Activated CD4-positive, alpha-beta T cell treated with anti-CD3 and anti-CD28 coated beads for 36 hours (primary cell): ENCODE data around the gene ACVR1. TPM values are rescaled to one million over a fixed set of nuclear protein-coding genes. Genes with fewer than 3 reads are reported as not detected.

Experiments used
- ATAC-seq: fragments of 200-7000 bp; cut with Tn5 transposase; one replicate; pipeline ENCODE4 v1.10.0; 2021; ENCODE audit warnings: mild to moderate bottlenecking, moderate library complexity
- CTCF ChIA-PET: fragments of 350-600 bp; sonication (Branson Sonifier 250); formaldehyde crosslinking; loops from one replicate; lab custom pipeline; 2021; ENCODE audit warnings: antibody characterized with exemption; lab: Charles Lee
- POLR2A ChIA-PET: fragments of 350-600 bp; sonication (Branson Sonifier 250); formaldehyde crosslinking; loops from one replicate; lab custom pipeline; 2021; ENCODE audit warnings: antibody characterized with exemption, inconsistent platforms; lab: Charles Lee
- DNase-seq: peaks from one replicate; pipeline ENCODE4 v3.0.0-alpha.2; 2020
- H3K27ac Mint-ChIP-seq: one replicate; pipeline ENCODE4 v1.8.0; 2021; ENCODE audit warnings: mixed read lengths
- H3K27me3 Mint-ChIP-seq: one replicate; pipeline ENCODE4 v1.8.0; 2021; ENCODE audit warnings: mixed read lengths
- H3K36me3 Mint-ChIP-seq: one replicate; pipeline ENCODE4 v1.8.0; 2021; ENCODE audit warnings: low read depth, mixed read lengths
- H3K4me1 Mint-ChIP-seq: one replicate; pipeline ENCODE4 v1.8.0; 2021; ENCODE audit warnings: mixed read lengths
- H3K4me3 Mint-ChIP-seq: one replicate; pipeline ENCODE4 v1.8.0; 2021; ENCODE audit warnings: mild to moderate bottlenecking, moderate library complexity, mixed read lengths
- H3K9me3 Mint-ChIP-seq: one replicate; pipeline ENCODE4 v1.8.0; 2021; ENCODE audit warnings: low read depth, mixed read lengths
- intact Hi-C, 2 experiments: fragments of 100-400 bp; cut with DNase I in 1 of 2; cut with micrococcal nuclease in 1 of 2; formaldehyde crosslinking; loops; one replicate each; pipeline versions ENCODE4 v1.14.2 to v1.15.1; 2022 to 2024; cut with DNase I, micrococcal nuclease
- total RNA-seq, 2 experiments: library from RNA; stranded (reverse); gene quantifications; one replicate each; pipeline ENCODE4 v1.2.3, GENCODE V29; 2021

The ACVR1 gene
- total RNA-seq, 2 experiments from 2014 or later: 17.1 to 23.0 TPM

DNA sequence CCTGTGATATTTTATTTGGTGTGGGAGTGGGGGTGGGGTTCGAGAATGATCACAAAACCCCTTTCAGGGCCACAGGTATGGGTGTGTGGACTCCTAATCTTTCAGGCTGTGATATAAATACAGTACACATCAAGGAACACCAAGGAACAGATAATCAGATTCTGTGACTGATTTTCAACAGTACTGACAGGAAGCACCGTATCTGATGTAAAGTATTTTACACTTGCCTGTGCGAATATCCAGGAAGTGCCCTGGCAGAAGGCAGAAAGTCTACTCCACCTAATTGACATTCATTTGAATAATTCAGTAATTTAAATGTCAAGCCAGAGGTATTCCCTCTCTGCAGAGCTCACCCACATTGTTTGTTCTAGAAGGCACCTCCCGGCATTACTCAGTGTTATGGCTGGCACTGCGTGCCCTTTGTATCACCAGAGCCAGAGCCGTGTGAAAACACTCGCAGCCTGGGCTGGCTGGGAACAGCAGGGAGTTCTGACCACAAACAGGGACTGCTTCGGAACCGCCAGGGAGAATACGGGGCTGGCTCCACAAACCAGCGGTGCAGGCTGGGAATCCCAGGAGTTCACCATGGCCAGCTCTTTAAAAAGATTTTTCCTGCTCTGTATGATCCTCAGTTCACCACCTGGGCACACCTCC is 91.8 kb downstream of the ACVR1 start:
- Mint-ChIP-seq H3K4me1 (peaks cover 49% of the 10 kb centered on the region), H3K9me3 (no peaks in the 10 kb centered on the region), H3K4me3 (no peak overlapping the region), H3K27ac (peak overlapping the region; percentile 51), H3K36me3 (peaks cover 13% of the 10 kb centered on the region), H3K27me3 (no peaks in the 10 kb centered on the region)
- peak; percentile 71 for ATAC-seq
- peak; percentile 42 for DNase-seq
- intact Hi-C loops: loop anchor here (2.0 to 5.0 kb wide), 5 partner anchors 73 to 292 kb away; partner anchors contain the start of gene ACVR1 (in 2 of the 2)
- CTCF ChIA-PET: interaction anchor here (1.0 to 1.1 kb wide), 2 partner anchors 76 to 240 kb away, joined by 3 read pairs; no protein-coding TSS in a partner anchor
- POLR2A ChIA-PET: interaction anchor here (0.5 kb wide), 1 partner anchor 349 kb away, joined by 4 read pairs; no protein-coding TSS in a partner anchor

DNA sequence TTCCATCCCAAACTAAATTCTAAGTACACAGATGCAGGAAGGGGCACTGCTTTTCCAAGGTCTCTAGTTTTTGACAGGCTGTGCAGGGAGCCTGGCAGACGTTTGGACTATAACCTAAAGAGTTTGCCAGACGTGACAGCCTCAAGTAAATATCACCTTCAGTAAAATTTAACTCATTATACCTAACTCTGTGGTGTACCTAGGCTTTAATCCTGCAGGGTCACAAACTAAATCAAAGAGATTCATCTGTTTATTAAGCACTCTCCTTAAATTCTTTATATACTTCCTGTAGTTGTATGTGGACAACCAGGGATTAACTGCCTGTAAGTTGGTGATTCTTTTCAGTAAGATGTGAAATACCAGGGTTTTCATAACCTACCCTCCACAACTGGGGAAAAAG is 92.9 kb downstream of the ACVR1 start:
- DNase-seq (no peak), ATAC-seq (no peak)
- ChIA-PET CTCF (interaction anchor here (1.1 to 1.5 kb wide), 4 partner anchors 11 to 226 kb away, joined by 3 to 4 read pairs (median 3); no protein-coding TSS in a partner anchor), POLR2A (no interaction called here)
- H3K27ac Mint-ChIP-seq: no peak overlapping the region
- no peak overlapping the region for H3K4me3 Mint-ChIP-seq
- H3K27me3 Mint-ChIP-seq: no peaks in the 10 kb centered on the region
- intact Hi-C loops: loop anchor here (5.0 kb wide), 4 partner anchors 74 to 291 kb away; partner anchors contain the start of gene ACVR1 (in 1 of the 2)
- H3K36me3 Mint-ChIP-seq: peaks cover 13% of the 10 kb centered on the region
- peaks cover 42% of the 10 kb centered on the region for H3K4me1 Mint-ChIP-seq
- no peaks in the 10 kb centered on the region for H3K9me3 Mint-ChIP-seq

DNA sequence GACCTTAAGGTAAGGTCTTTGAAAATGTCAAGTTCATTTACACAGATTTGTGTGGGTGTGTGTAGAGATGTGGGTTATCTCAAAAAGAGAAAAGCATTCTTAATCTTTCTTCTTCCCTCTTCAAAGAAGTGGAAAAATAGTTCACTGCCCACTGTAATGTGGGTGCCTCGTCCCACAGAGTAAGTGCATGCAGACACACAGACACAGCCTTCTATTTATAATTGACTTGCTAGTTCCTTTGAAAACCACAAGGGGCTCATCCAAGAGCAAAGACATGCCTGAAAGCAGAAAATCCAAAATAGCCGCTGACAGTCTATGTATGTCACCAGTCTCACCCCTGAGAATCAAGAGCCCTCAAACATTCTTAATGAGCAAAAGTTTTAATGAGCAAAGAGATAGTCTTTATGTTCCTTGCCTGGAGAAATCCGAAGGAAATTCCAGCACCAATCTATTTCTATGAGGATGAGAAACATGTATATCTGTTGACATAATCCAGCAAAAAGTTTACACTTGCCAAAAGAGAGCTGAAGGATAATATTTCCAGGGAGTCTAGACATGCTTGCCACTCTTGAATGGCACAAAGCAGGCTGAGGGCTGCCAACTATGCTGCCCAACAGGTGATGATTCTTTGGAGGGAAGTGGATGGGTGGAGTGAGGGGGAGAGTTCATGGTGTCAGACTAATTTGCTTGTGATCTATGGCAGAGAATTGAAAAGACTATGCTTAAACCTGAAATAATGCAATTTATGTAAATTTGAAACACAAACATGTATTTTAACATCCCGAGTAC is 93.9 kb downstream of the ACVR1 start:
- H3K36me3 Mint-ChIP-seq: peaks cover 15% of the 10 kb centered on the region
- H3K27me3 Mint-ChIP-seq: no peaks in the 10 kb centered on the region
- peak overlapping the region; percentile 58 for H3K27ac Mint-ChIP-seq
- H3K4me3 Mint-ChIP-seq: no peak overlapping the region
- H3K4me1 Mint-ChIP-seq: peaks cover 37% of the 10 kb centered on the region
- no peaks in the 10 kb centered on the region for H3K9me3 Mint-ChIP-seq
- peak; percentile 72 for ATAC-seq
- ChIA-PET POLR2A (no interaction called here), CTCF (interaction anchor here (0.6 to 2.3 kb wide), 8 partner anchors 9 to 242 kb away, joined by 3 to 11 read pairs (median 4); no protein-coding TSS in a partner anchor)
- intact Hi-C loops: loop anchor here (5.0 kb wide), 4 partner anchors 75 to 290 kb away; partner anchors contain the start of gene ACVR1 (in 1 of the 2)
- peak; percentile 33 for DNase-seq

DNA sequence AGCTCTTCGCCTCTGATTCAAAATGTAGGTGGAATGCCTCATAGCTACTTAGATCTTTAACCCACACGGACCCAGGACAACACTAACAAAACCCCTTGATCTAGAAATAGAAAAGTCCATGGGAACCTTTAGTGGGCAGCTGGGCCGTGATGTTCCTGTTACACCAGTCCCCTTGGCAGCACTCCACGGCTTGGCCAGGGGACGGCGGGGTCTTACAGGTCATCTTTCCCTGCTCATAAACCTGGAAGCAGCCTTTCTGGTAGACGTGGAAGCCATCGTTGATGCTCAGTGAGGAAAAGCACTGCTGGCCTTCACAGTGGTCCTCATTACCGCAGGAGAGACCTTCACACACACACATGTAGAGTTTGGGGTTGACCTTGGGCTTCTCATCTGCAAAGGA is 95.9 kb downstream of the ACVR1 start:
- CTCF ChIA-PET: interaction anchor here (0.6 to 3.1 kb wide), 11 partner anchors 8 to 478 kb away, joined by 3 to 11 read pairs (median 4); no protein-coding TSS in a partner anchor
- H3K4me1 Mint-ChIP-seq: peaks cover 30% of the 10 kb centered on the region
- DNase-seq (no peak), ATAC-seq (no peak)
- H3K27me3 Mint-ChIP-seq: no peaks in the 10 kb centered on the region
- no peak overlapping the region for H3K27ac Mint-ChIP-seq
- no peaks in the 10 kb centered on the region for H3K9me3 Mint-ChIP-seq
- intact Hi-C loops: loop anchor here (5.0 kb wide), 4 partner anchors 77 to 288 kb away; partner anchors contain the start of gene ACVR1 (in 1 of the 2)
- no peak overlapping the region for H3K4me3 Mint-ChIP-seq
- POLR2A ChIA-PET: no interaction called here
- peaks cover 23% of the 10 kb centered on the region for H3K36me3 Mint-ChIP-seq

DNA sequence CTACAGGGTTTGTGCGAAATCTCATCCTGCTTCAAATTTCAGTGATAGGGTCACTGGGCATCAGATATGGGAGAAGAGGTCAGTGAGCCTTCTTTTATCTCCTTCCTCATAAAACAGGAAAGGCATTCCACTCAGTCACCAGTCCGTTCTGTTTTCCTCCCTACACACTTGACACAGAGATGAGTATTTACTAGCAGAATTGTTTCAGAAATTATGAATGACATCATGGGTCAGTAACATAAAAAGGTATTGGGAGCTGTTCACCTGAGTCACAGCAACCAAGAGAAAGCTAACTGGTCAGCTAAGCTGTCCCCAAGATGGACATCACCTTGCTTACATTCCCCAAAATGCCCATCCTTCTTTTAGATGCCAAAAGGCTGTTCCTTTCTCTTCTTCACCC is 96.3 kb downstream of the ACVR1 start:
- H3K9me3 Mint-ChIP-seq: no peaks in the 10 kb centered on the region
- no peak for ATAC-seq

GRCh38 chr2:157777427-157777826 is 98.7 kb downstream of the ACVR1 start:
- DNase-seq (peak; percentile 68), ATAC-seq (no peak)
- H3K4me1 Mint-ChIP-seq: peaks cover 12% of the 10 kb centered on the region
- CTCF ChIA-PET: interaction anchor here (0.7 to 3.1 kb wide), 5 partner anchors 218 to 475 kb away, joined by 4 to 11 read pairs (median 5); no protein-coding TSS in a partner anchor
- intact Hi-C loops: loop anchor here (1.0 to 2.0 kb wide), 2 partner anchors 233 to 475 kb away; no protein-coding TSS in a partner anchor
- no peak overlapping the region for H3K27ac Mint-ChIP-seq
- no peaks in the 10 kb centered on the region for H3K9me3 Mint-ChIP-seq
- POLR2A ChIA-PET: no interaction called here
- no peak overlapping the region for H3K4me3 Mint-ChIP-seq
- H3K27me3 Mint-ChIP-seq: no peaks in the 10 kb centered on the region
- peaks cover 28% of the 10 kb centered on the region for H3K36me3 Mint-ChIP-seq

More for the DNA sequence above, 96.3 kb downstream of the ACVR1 start:
- DNase-seq: no peak
- intact Hi-C loops: loop anchor here (1.0 to 5.0 kb wide), 5 partner anchors 46 to 287 kb away; partner anchors contain the start of gene ACVR1 (in 1 of the 2)
- Mint-ChIP-seq H3K27ac (no peak overlapping the region), H3K36me3 (peaks cover 23% of the 10 kb centered on the region), H3K27me3 (no peaks in the 10 kb centered on the region), H3K4me1 (peaks cover 29% of the 10 kb centered on the region), H3K4me3 (no peak overlapping the region)
- POLR2A ChIA-PET: no interaction called here
- CTCF ChIA-PET: interaction anchor here (0.8 to 3.1 kb wide), 7 partner anchors 8 to 477 kb away, joined by 3 to 11 read pairs (median 8); no protein-coding TSS in a partner anchor

DNA sequence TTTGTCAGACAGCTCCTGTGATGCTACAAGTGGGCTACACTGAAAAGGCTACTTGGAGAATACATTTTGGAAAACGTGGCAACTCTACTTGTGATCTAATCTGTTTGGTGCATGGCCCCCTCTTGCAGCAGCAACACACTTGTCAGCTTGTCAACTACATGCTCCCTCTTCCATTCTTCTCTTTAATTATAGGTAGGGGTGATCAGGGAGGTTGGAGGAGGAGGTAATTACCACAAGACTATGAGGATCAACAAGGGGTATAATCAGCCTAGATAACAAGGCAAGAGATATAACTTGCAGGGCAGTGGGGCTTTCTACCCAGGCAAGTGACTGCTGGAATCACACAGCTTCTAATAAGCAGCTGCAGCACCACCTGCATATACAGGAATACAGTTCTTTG is 104.9 kb downstream of the ACVR1 start:
- intact Hi-C loops: no loop called here
- no peaks in the 10 kb centered on the region for H3K27me3 Mint-ChIP-seq
- DNase-seq (no peak), ATAC-seq (no peak)
- peaks cover 2% of the 10 kb centered on the region for H3K4me1 Mint-ChIP-seq
- no peak overlapping the region for H3K27ac Mint-ChIP-seq
- H3K36me3 Mint-ChIP-seq: peaks cover 43% of the 10 kb centered on the region
- H3K9me3 Mint-ChIP-seq: no peaks in the 10 kb centered on the region
- CTCF ChIA-PET: interaction anchor here (2.6 kb wide), 1 partner anchor 10 kb away, joined by 11 read pairs; no protein-coding TSS in a partner anchor
- no peak overlapping the region for H3K4me3 Mint-ChIP-seq
- POLR2A ChIA-PET: no interaction called here

- Mint-ChIP-seq H3K9me3 (no peaks in the 10 kb centered on the region), H3K4me3 (no peak overlapping the region), H3K4me1 (peaks cover 2% of the 10 kb centered on the region), H3K36me3 (peaks cover 49% of the 10 kb centered on the region), H3K27me3 (no peaks in the 10 kb centered on the region), H3K27ac (no peak overlapping the region)
- ChIA-PET POLR2A (no interaction called here), CTCF (interaction anchor here (0.6 kb wide), 1 partner anchor 458 kb away, joined by 4 read pairs; no protein-coding TSS in a partner anchor)
- intact Hi-C loops: no loop called here
- no peak for DNase-seq
- no peak for ATAC-seq
Measured at GRCh38 chr2:157769856-157770255, 106.3 kb downstream of the ACVR1 start.

DNA sequence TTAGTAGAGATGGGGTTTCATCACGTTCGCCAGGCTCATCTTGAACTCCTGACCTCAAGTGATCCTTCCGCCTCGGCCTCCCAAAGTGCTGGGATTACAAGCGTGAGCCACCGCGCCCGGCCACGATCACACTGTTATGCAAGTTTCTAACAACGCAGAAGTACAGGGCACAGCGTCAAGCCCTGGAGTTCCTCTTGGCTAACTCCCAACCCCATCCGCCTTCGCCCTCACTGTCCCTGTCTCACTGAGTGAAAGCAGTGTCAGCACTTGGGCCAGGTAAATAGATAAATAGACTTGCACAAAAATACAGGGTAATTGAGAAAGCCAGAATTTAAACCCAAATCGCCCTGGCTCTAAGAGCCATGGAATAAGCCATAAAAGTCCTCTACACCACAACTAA is 111.7 kb downstream of the ACVR1 start:
- Mint-ChIP-seq H3K4me1 (peaks cover 2% of the 10 kb centered on the region), H3K9me3 (peaks cover 3% of the 10 kb centered on the region), H3K27ac (no peak overlapping the region), H3K36me3 (peaks cover 63% of the 10 kb centered on the region), H3K4me3 (no peak overlapping the region), H3K27me3 (no peaks in the 10 kb centered on the region)
- POLR2A ChIA-PET: no interaction called here
- DNase-seq (no peak), ATAC-seq (no peak)
- CTCF ChIA-PET: interaction anchor here (1.0 kb wide), 1 partner anchor 260 kb away, joined by 5 read pairs; no protein-coding TSS in a partner anchor
- intact Hi-C loops: no loop called here

GRCh38 chr2:157761520-157761919 is 114.6 kb downstream of the ACVR1 start:
- POLR2A ChIA-PET: no interaction called here
- ATAC-seq (no peak), DNase-seq (no peak)
- H3K9me3 Mint-ChIP-seq: peaks cover 17% of the 10 kb centered on the region
- H3K27ac Mint-ChIP-seq: no peak overlapping the region
- H3K4me1 Mint-ChIP-seq: no peaks in the 10 kb centered on the region
- H3K36me3 Mint-ChIP-seq: peaks cover 70% of the 10 kb centered on the region
- H3K4me3 Mint-ChIP-seq: no peak overlapping the region
- intact Hi-C loops: no loop called here
- CTCF ChIA-PET: interaction anchor here (1.6 kb wide), 1 partner anchor 12 kb away, joined by 7 read pairs; no protein-coding TSS in a partner anchor
- no peaks in the 10 kb centered on the region for H3K27me3 Mint-ChIP-seq

DNA sequence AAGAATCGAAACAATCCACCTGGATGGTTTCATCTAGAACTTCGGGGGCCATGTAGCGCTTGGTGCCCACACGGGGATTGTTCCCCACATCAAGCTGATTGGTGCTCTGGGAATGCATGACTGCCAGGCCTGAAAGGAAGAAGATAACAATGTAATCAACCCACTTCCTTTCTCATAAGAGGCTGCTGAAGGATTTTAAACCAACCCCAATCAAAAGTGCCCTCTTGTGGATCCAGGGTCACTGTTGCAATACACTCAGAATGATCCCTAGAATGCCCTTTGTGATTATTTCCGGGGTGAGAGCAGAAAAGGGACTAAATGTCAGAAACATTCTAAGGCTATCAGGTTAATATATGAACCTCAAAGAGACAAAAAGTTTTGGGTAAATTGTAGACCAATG is 115.2 kb downstream of the ACVR1 start:
- Mint-ChIP-seq H3K36me3 (peaks cover 72% of the 10 kb centered on the region), H3K27ac (no peak overlapping the region), H3K9me3 (peaks cover 23% of the 10 kb centered on the region), H3K4me3 (no peak overlapping the region), H3K27me3 (no peaks in the 10 kb centered on the region), H3K4me1 (no peaks in the 10 kb centered on the region)
- no peak for ATAC-seq
- CTCF ChIA-PET: interaction anchor here (1.6 to 1.8 kb wide), 2 partner anchors 10 to 13 kb away, joined by 7 to 8 read pairs; no protein-coding TSS in a partner anchor
- POLR2A ChIA-PET: no interaction called here
- DNase-seq: no peak
- intact Hi-C loops: no loop called here
